ENCODE data around the gene SMOC1.

DNA sequence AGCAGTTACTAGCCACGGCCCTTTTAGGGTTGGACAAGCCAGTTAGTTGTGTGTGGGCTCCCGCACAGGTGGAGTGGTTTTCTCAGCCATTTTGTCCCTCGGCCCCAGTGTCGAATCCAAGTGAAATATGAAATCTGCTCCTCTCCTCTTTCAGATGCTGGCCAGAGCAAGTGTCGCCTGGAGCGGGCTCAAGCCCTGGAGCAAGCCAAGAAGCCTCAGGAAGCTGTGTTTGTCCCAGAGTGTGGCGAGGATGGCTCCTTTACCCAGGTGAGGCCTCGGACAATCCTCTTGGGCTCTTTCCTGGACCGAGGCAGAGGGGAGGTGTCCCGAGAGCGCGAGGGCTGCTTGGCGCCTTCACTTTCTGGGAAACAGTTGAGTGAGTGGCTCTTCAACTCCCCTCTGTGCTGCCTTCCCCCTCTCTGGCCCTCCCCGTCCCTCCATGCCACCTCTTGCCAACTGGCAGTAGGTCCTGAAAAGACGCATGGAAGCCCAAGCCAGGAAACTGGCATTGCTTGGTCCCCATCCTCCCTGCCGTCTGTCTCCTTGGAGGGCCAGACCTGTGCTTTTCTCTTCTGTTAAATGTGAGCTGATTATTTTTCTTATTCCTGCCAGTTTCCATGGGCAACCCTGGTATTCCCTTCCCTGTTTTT, 74.2 kb downstream of the SMOC1 start:
- TF ChIP-seq EP300 (IDR thresholded peaks at IDR 0.05): no peak
- TF ChIP-seq, protein P1, sequence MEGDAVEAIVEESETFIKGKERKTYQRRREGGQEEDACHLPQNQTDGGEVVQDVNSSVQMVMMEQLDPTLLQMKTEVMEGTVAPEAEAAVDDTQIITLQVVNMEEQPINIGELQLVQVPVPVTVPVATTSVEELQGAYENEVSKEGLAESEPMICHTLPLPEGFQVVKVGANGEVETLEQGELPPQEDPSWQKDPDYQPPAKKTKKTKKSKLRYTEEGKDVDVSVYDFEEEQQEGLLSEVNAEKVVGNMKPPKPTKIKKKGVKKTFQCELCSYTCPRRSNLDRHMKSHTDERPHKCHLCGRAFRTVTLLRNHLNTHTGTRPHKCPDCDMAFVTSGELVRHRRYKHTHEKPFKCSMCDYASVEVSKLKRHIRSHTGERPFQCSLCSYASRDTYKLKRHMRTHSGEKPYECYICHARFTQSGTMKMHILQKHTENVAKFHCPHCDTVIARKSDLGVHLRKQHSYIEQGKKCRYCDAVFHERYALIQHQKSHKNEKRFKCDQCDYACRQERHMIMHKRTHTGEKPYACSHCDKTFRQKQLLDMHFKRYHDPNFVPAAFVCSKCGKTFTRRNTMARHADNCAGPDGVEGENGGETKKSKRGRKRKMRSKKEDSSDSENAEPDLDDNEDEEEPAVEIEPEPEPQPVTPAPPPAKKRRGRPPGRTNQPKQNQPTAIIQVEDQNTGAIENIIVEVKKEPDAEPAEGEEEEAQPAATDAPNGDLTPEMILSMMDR (IDR thresholded peaks at IDR 0.05): no peak
- no peak for TF ChIP-seq POLR2A (IDR thresholded peaks at IDR 0.05)
- no peak for TF ChIP-seq POLR2AphosphoS5 (IDR thresholded peaks at IDR 0.05)

Data from stomach (tissue), 4 donors.